Measurements from ENCODE around the gene PTP4A1.
"Not testable (repeated sequence)": the region's sequence is repeated elsewhere in the genome, so short reads cannot be mapped to it uniquely, and the experiment has no call there.

PTP4A1 gene

DNA sequence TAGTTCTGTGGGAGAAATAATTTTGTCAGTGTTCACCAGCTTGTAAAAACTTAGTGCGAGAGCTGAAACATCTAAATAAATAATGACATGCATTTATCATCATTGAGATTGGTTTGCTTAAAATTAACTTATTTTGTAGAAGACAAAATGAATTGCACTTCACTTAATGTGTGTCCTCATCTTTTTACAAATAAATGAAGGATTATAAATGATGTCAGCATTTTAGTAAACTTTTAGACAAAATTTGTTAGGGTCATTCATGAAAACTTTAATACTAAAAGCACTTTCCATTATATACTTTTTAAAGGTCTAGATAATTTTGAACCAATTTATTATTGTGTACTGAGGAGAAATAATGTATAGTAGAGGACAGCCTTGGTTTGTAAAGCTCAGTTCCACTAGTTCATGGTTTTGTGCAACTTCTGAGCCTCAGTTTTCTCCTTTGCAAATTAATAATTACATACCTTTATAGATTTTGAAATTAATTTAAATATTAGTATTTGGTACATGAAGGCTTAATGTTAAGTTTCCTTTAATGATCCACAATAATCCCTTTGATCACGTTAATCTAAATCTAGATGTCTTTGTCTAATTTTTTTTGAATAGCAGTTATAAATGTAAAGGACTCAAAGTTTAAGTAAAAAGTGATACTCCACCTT, 9.2 kb downstream of the PTP4A1 start:
- TF ChIP-seq, protein P1, sequence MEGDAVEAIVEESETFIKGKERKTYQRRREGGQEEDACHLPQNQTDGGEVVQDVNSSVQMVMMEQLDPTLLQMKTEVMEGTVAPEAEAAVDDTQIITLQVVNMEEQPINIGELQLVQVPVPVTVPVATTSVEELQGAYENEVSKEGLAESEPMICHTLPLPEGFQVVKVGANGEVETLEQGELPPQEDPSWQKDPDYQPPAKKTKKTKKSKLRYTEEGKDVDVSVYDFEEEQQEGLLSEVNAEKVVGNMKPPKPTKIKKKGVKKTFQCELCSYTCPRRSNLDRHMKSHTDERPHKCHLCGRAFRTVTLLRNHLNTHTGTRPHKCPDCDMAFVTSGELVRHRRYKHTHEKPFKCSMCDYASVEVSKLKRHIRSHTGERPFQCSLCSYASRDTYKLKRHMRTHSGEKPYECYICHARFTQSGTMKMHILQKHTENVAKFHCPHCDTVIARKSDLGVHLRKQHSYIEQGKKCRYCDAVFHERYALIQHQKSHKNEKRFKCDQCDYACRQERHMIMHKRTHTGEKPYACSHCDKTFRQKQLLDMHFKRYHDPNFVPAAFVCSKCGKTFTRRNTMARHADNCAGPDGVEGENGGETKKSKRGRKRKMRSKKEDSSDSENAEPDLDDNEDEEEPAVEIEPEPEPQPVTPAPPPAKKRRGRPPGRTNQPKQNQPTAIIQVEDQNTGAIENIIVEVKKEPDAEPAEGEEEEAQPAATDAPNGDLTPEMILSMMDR (IDR thresholded peaks at IDR 0.05; ENCODE audit: insufficient read depth, low read depth, low read length, missing control alignments), result no peak

DNA sequence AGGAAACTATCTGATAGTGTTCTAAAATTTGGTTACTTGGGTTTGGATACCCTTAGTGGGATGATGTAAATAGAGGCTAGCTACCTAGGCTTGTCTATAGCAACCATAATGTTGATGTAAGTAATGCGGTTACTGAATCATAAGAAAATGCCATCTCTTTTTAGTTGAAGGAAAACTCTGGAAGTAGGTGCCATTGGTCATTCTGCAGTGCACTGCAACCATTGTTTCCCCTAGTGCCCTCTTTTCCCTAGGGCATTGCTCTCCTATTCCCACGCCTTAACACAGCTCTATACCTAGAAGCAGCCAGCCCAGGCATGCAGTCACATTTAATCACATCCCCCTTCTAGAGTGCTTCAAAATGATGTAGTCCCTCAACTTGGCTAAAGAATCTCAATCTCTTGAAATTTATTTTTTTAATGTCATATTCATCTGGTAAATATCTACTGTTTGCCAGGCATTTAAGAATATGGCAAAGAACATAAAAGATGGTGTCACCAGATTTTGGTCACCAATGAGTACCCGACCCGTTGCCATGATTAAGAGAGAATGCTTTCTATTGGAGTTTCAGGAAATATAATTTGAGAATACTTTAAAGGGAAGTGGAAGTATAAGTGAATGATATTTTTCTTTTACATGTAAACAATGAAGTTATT, 10.4 kb downstream of the PTP4A1 start:
- H3K4me3 ChIP-seq (ENCODE audit: low read length), result no peak overlapping the region
- TF ChIP-seq, protein P1 (IDR thresholded peaks at IDR 0.05; ENCODE audit: insufficient read depth, low read depth, low read length, missing control alignments), result no peak
- no peak for DNase-seq (ENCODE audit: low read depth)

More for the DNA sequence above, 9.2 kb downstream of the PTP4A1 start:
- DNase-seq (ENCODE audit: low read depth), result no peak
- no peak overlapping the region for H3K4me3 ChIP-seq (ENCODE audit: low read length)

DNA sequence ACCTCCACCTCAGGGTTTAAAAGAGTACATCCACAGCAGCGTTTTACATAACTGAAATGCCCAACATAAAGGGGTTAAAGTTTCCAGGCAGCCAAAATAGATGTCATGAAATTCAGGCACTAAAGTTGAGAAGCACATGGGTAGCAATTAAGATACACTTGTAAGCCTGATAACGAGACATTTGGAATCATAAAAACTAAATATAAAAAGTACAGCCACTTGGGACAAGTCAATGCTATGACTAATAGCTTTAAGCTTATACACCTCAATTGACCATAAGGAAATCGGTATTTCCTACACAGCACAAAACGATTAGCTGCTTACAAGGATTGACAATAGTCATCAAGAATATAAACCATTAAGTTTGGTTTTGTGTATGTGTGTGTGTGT, 11.8 kb downstream of the PTP4A1 start:
- TF ChIP-seq, protein P1 (IDR thresholded peaks at IDR 0.05; ENCODE audit: insufficient read depth, low read depth, low read length, missing control alignments), result no peak
- DNase-seq (ENCODE audit: low read depth), result no peak

DNA sequence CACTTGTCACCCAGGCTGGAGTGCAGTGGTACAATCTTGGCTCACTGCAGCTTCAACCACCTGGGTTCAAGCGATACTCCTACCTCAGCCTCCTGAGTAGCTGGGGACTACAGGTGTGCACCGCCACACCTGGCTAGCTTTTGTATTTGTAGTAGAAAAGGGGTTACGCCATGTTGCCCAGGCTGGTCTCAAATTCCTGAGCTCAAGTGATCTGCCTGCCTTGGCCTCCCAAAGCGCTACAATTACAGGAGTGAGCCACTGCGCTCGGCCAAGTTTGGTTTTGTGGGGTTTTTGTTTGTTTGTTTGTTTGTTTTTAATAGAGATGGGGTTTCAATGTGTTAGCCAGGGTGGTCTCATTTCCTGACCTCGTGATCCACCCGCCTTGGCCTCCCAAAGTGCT, 12.3 kb downstream of the PTP4A1 start:
- DNase-seq (ENCODE audit: low read depth), result no peak
- TF ChIP-seq, protein P1 (IDR thresholded peaks at IDR 0.05; ENCODE audit: insufficient read depth, low read depth, low read length, missing control alignments), result no peak
- H3K4me3 ChIP-seq (ENCODE audit: low read length), result no peak overlapping the region

More for the DNA sequence above, 11.8 kb downstream of the PTP4A1 start:
- H3K4me3 ChIP-seq (ENCODE audit: low read length), result no peak overlapping the region

DNA sequence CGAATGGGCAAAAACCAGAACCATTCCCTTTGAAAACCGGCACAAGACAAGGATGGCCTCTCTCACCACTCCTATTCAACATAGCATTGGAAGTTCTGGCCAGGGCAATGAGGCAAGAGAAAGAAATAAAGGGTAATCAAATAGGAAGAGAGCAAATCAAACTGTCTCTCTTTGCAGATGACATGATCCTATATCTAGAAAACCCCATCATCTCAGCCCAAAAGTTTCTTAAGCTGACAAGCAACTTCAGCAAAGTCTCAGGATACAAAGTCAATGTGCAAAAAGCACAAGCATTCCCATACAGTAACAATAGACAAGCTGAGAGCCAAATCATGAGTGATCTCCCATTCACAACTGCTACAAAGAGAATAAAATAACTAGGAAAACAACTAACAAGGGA, 13.4 kb downstream of the PTP4A1 start:
- not testable (repeated sequence) for DNase-seq (ENCODE audit: low read depth); H3K4me3 ChIP-seq (ENCODE audit: low read length)

DNA sequence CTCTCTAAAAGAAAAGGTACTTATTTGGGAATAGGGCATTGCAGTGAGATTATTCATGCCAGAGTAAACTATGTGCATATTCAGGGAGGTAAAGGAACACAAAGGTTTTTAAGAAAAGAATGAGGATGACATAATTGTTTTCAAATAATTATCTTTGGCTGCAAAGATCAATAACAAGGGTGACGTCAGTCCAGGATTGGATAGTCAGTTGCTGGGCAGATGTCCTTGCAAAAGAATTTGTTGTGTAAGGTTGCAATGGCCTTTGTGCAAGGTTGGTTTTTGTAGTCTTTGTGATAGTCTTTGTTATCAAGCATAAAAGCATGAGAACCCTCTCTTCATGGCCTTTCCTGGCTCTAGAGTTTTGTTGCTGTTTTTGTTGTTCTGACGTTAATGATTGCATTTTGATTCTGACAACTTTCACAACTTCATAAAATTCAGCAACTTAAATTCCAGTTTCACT, 17.7 kb downstream of the PTP4A1 start:
- TF ChIP-seq, protein P1 (IDR thresholded peaks at IDR 0.05; ENCODE audit: insufficient read depth, low read depth, low read length, missing control alignments), result no peak
- no peak for DNase-seq (ENCODE audit: low read depth)

DNA sequence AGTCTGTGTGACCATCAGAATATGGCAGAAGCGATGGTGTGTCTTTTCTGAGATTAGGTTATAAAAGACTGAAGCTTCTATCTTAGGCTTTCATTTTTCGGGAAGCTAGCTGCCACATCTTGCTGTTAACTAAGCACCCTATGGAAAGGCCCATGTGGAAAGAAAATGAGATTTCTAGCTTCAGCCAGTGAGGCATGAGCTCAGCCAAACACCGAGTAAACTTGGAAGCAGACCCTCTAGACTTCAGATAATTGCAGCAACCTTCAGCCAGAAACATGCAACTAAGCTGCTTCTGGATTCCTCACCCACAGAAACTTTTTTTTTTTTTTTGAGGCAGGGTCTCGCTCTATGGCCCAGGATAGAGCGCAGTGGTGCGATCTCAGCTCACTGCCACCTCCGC, 20.6 kb downstream of the PTP4A1 start:
- no peak for DNase-seq (ENCODE audit: low read depth)
- TF ChIP-seq, protein P1 (IDR thresholded peaks at IDR 0.05; ENCODE audit: insufficient read depth, low read depth, low read length, missing control alignments), result no peak
- no peak overlapping the region for H3K4me3 ChIP-seq (ENCODE audit: low read length)

More for the DNA sequence above, 17.7 kb downstream of the PTP4A1 start:
- H3K4me3 ChIP-seq (ENCODE audit: low read length), result no peak overlapping the region
